Lower leg skin (tissue), 4 donors: Measurements from ENCODE around the gene FPR3. TPM values are rescaled to one million over a fixed set of nuclear protein-coding genes. Genes with fewer than 3 reads are reported as not detected.
"Not testable (repeated sequence)": the region's sequence is repeated elsewhere in the genome, so short reads cannot be mapped to it uniquely, and the experiment has no call there.

Experiments used
- DNase-seq, 2 donors: peaks; one replicate each; pipeline ENCODE4 v3.0.0-alpha.2; 2019; ENCODE audit warnings: low spot score in 2 of 2
- H3K4me3 ChIP-seq: fragments of 200-600 bp; sonication (generic); 2 replicates; pipeline ENCODE4 v1.5.1; 2017; ENCODE audit warnings: mild to moderate bottlenecking, low read depth; ENCODE audit not compliant: poor library complexity, severe bottlenecking
- CTCF ChIP-seq, 3 donors: fragments of 450-650 bp; IDR thresholded peaks; one replicate each; pipeline ENCODE4 v1.5.1; 2016; ENCODE audit warnings: antibody characterized with exemption in 3 of 3, mild to moderate bottlenecking in 3 of 3, moderate library complexity in 2 of 3
- POLR2A ChIP-seq, 2 donors: fragments of 450-650 bp; IDR thresholded peaks; one replicate each; pipeline ENCODE4 v1.6.1; 2016 to 2017; ENCODE audit warnings: antibody characterized with exemption in 2 of 2, mild to moderate bottlenecking in 1 of 2, moderate library complexity in 1 of 2
- WGBS, 2 donors: methylation state at CpG; one replicate each; pipeline ENCODE4 v1.1.5; 2018; 5-methylcytosine and 5-hydroxymethylcytosine counted together
- intact Hi-C: fragments of 100-400 bp; cut with DNase I; formaldehyde crosslinking; loops from one replicate; pipeline ENCODE4 v1.15.0; 2023; ENCODE audit warnings: low total_unique reads
- total RNA-seq, 4 donors: library from RNA; depleted of rRNA; stranded (reverse); fragments of >200 nt; gene quantifications; one replicate each; pipeline ENCODE4 v1.1.0, GENCODE V29; 2016

The FPR3 gene
- total RNA-seq, 4 donors from 2014 or later, result 2.2 to 3.9 (median 2.4) TPM

- H3K4me3 ChIP-seq, result no peak overlapping the region
- DNase-seq, result no peak
- 57 to 68% methylated on average over 10 of the region's 10 CpGs for whole genome bisulfite sequencing, 2 donors
- TF ChIP-seq CTCF (IDR thresholded peaks at IDR 0.05) (no peak), POLR2A (IDR thresholded peaks at IDR 0.05) (no peak)
- intact Hi-C loops, result no loop called here
Measured at GRCh38 chr19:51771376-51772130, 23.4 kb upstream of the FPR3 start.

- TF ChIP-seq CTCF (IDR thresholded peaks at IDR 0.05), result no peak
- no peak for TF ChIP-seq POLR2A (IDR thresholded peaks at IDR 0.05)
- intact Hi-C loops, result no loop called here
- DNase-seq, result no peak
- H3K4me3 ChIP-seq, result no peak overlapping the region
- WGBS, 2 donors, result 54 to 62% methylated on average over 6 of the region's 6 CpGs
Measured at GRCh38 chr19:51772977-51773376, 22.0 kb upstream of the FPR3 start.

GRCh38 chr19:51776561-51776960 is 18.4 kb upstream of the FPR3 start:
- DNase-seq, H3K4me3 ChIP-seq, intact Hi-C loops: not testable (repeated sequence)
- 84 to 89% methylated on average over 1 of the region's 1 CpG for WGBS, 2 donors

- 25 to 29% methylated on average over 23 of the region's 23 CpGs for WGBS, 2 donors
- intact Hi-C loops, result no loop called here
- no peak overlapping the region for H3K4me3 ChIP-seq
- no peak for TF ChIP-seq POLR2A (IDR thresholded peaks at IDR 0.05)
- TF ChIP-seq CTCF (IDR thresholded peaks at IDR 0.05), result no peak
- peak; percentile 51 to 90 for DNase-seq
Measured at GRCh38 chr19:51777570-51778462, 17.1 kb upstream of the FPR3 start.

GRCh38 chr19:51779181-51779580 is 15.8 kb upstream of the FPR3 start:
- H3K4me3 ChIP-seq, result no peak overlapping the region
- WGBS, 2 donors, result 74 to 80% methylated on average over 1 of the region's 1 CpG
- DNase-seq, result no peak
- intact Hi-C loops, result no loop called here
- TF ChIP-seq POLR2A (IDR thresholded peaks at IDR 0.05) (no peak), CTCF (IDR thresholded peaks at IDR 0.05) (no peak)

- H3K4me3 ChIP-seq, result no peak overlapping the region
- DNase-seq, result no peak
- TF ChIP-seq POLR2A (IDR thresholded peaks at IDR 0.05) (no peak), CTCF (IDR thresholded peaks at IDR 0.05) (no peak)
- intact Hi-C loops, result no loop called here
- 53 to 61% methylated on average over 2 of the region's 2 CpGs for WGBS, 2 donors
Measured at GRCh38 chr19:51779703-51780102, 15.3 kb upstream of the FPR3 start.
